WTC11 (cell line): ENCODE results near the gene OR52D1. TPM values are rescaled to one million over a fixed set of nuclear protein-coding genes. Genes with fewer than 3 reads are reported as not detected.

ENCODE experiments used
- ATAC-seq: fragments of 200-7000 bp; cut with Tn5 transposase; 2 replicates; pipeline ENCODE4 v1.10.0; 2021; ENCODE audit warnings: mild to moderate bottlenecking, moderate library complexity
- CTCF ChIA-PET: fragments of 300-600 bp; sonication (Branson Sonifier 250); formaldehyde crosslinking; loops from one replicate; lab custom pipeline; 2021; ENCODE audit warnings: antibody characterized with exemption; lab: Charles Lee
- POLR2A ChIA-PET: fragments of 350-600 bp; sonication (Branson Sonifier 250); formaldehyde crosslinking; loops from one replicate; lab custom pipeline; 2021; ENCODE audit warnings: antibody characterized with exemption; lab: Charles Lee
- DNase-seq: peaks from one replicate; pipeline ENCODE4 v3.0.0; 2021; ENCODE audit warnings: low spot score
- H3K27ac Mint-ChIP-seq: 2 replicates; pipeline ENCODE4 v1.8.0; 2021; ENCODE audit warnings: mixed read lengths
- H3K27me3 Mint-ChIP-seq: 2 replicates; pipeline ENCODE4 v1.8.0; 2021; ENCODE audit warnings: low read depth, mild to moderate bottlenecking, moderate library complexity, mixed read lengths
- H3K36me3 Mint-ChIP-seq: 2 replicates; pipeline ENCODE4 v1.8.0; 2021; ENCODE audit warnings: mixed read lengths
- H3K4me1 Mint-ChIP-seq: 2 replicates; pipeline ENCODE4 v1.8.0; 2022; ENCODE audit warnings: mixed read lengths
- H3K4me3 Mint-ChIP-seq: 2 replicates; pipeline ENCODE4 v1.8.0; 2021; ENCODE audit warnings: mild to moderate bottlenecking, moderate library complexity, mixed read lengths
- H3K9me3 Mint-ChIP-seq: 2 replicates; pipeline ENCODE4 v1.8.0; 2021; ENCODE audit warnings: mixed read lengths
- ATF1 ChIP-seq: sonication (generic); formaldehyde crosslinking; IDR thresholded peaks from 2 replicates; pipeline ENCODE4 v1.8.1; 2023; ENCODE audit warnings: mild to moderate bottlenecking, moderate library complexity, missing genetic modification reagents
- E2F1 ChIP-seq: sonication (generic); formaldehyde crosslinking; IDR thresholded peaks from 2 replicates; pipeline ENCODE4 v1.8.0; 2022; ENCODE audit warnings: mild to moderate bottlenecking, missing genetic modification reagents
- EMX1 ChIP-seq: fragments of 250-450 bp; sonication (Bioruptor Pico); IDR thresholded peaks from 2 replicates; pipeline ENCODE4 v1.8.0; 2021; ENCODE audit warnings: mild to moderate bottlenecking
- ERG ChIP-seq: fragments of 250-450 bp; sonication (Bioruptor Pico); IDR thresholded peaks from 2 replicates; pipeline ENCODE4 v1.8.0; 2021; ENCODE audit warnings: mild to moderate bottlenecking
- ETV6 ChIP-seq: sonication (generic); formaldehyde crosslinking; IDR thresholded peaks from 2 replicates; pipeline ENCODE4 v1.8.1; 2022; ENCODE audit warnings: mild to moderate bottlenecking, missing genetic modification reagents
- FOXJ3 ChIP-seq: sonication (generic); formaldehyde crosslinking; IDR thresholded peaks from 2 replicates; pipeline ENCODE4 v1.9.0; 2021; ENCODE audit warnings: missing genetic modification reagents, mild to moderate bottlenecking, borderline replicate concordance
- FOXP1 ChIP-seq: sonication (generic); formaldehyde crosslinking; IDR thresholded peaks from 2 replicates; pipeline ENCODE4 v1.8.0; 2022; ENCODE audit warnings: missing genetic modification reagents, mild to moderate bottlenecking, moderate library complexity, borderline replicate concordance
- GABPB1 ChIP-seq: sonication (generic); formaldehyde crosslinking; IDR thresholded peaks from 2 replicates; pipeline ENCODE4 v1.8.1; 2023; ENCODE audit warnings: mild to moderate bottlenecking, missing genetic modification reagents
- JAZF1 ChIP-seq: fragments of 250-450 bp; sonication (Bioruptor Pico); IDR thresholded peaks from 2 replicates; pipeline ENCODE4 v1.9.0; 2021; ENCODE audit warnings: moderate library complexity, mild to moderate bottlenecking, inconsistent platforms
- MXD4 ChIP-seq: fragments of 250-450 bp; sonication (Bioruptor Pico); IDR thresholded peaks from 2 replicates; pipeline ENCODE4 v1.8.0; 2021; ENCODE audit warnings: mild to moderate bottlenecking, moderate library complexity, borderline replicate concordance
- NR2C2 ChIP-seq: sonication (generic); formaldehyde crosslinking; IDR thresholded peaks from 2 replicates; pipeline ENCODE4 v1.8.0; 2022; ENCODE audit warnings: mild to moderate bottlenecking, missing genetic modification reagents
- RORB ChIP-seq: fragments of 250-450 bp; sonication (Bioruptor Pico); IDR thresholded peaks from 2 replicates; pipeline ENCODE4 v1.9.0; 2021; ENCODE audit warnings: mild to moderate bottlenecking
- STAT6 ChIP-seq: sonication (generic); formaldehyde crosslinking; conservative IDR thresholded peaks from 2 replicates; pipeline ENCODE4 v1.8.1; 2023; ENCODE audit warnings: mild to moderate bottlenecking, low read depth, missing genetic modification reagents, moderate library complexity
- TCF7 ChIP-seq: sonication (generic); formaldehyde crosslinking; IDR thresholded peaks from 2 replicates; pipeline ENCODE4 v1.8.0; 2022; ENCODE audit warnings: mild to moderate bottlenecking, low read depth, missing genetic modification reagents, moderate library complexity
- ZNF121 ChIP-seq: sonication (generic); formaldehyde crosslinking; IDR thresholded peaks from 2 replicates; pipeline ENCODE4 v1.8.0; 2023; ENCODE audit warnings: missing genetic modification reagents
- ZNF219 ChIP-seq: sonication (generic); formaldehyde crosslinking; IDR thresholded peaks from 2 replicates; pipeline ENCODE4 v1.8.0; 2023; ENCODE audit warnings: missing genetic modification reagents, mild to moderate bottlenecking, borderline replicate concordance
- ZNF423 ChIP-seq: fragments of 250-450 bp; sonication (Bioruptor Pico); IDR thresholded peaks from 2 replicates; pipeline ENCODE4 v2.1.2; 2022; ENCODE audit warnings: mild to moderate bottlenecking, moderate library complexity
- ZNF512 ChIP-seq: sonication (generic); formaldehyde crosslinking; IDR thresholded peaks from 2 replicates; pipeline ENCODE4 v1.8.1; 2022; ENCODE audit warnings: missing genetic modification reagents, borderline replicate concordance
- ZNF671 ChIP-seq: fragments of 250-450 bp; sonication (Bioruptor Pico); IDR thresholded peaks from 2 replicates; pipeline ENCODE4 v1.8.0; 2021; ENCODE audit warnings: mild to moderate bottlenecking
- total RNA-seq: library from RNA; stranded (reverse); gene quantifications from 3 replicates; pipeline ENCODE4 v1.2.3, GENCODE V29; 2021
- TF ChIP-seq, protein P1 (sequence below): sonication (generic); formaldehyde crosslinking; IDR thresholded peaks from 2 replicates; pipeline ENCODE4 v1.8.0; 2022; ENCODE audit warnings: mild to moderate bottlenecking, missing genetic modification reagents
- TF ChIP-seq, protein P2 (sequence below): fragments of 250-450 bp; sonication (Bioruptor Pico); IDR thresholded peaks from 2 replicates; pipeline ENCODE4 v1.9.0; 2021; ENCODE audit warnings: mild to moderate bottlenecking, borderline replicate concordance
- TF ChIP-seq, protein P3 (sequence below): sonication (generic); formaldehyde crosslinking; IDR thresholded peaks from 2 replicates; pipeline ENCODE4 v1.8.1; 2023; ENCODE audit warnings: mild to moderate bottlenecking, missing genetic modification reagents, moderate library complexity

Gene OR52D1
- total RNA-seq, 1 experiment from 2014 or later, result not detected

- peaks cover 14% of the 10 kb centered on the region for H3K4me1 Mint-ChIP-seq
- H3K4me3 Mint-ChIP-seq, result no peak overlapping the region
- ATAC-seq (no peak), DNase-seq (no peak)
- TF ChIP-seq EMX1 (CRISPR knock-in tag) (no peak), ZNF219 (CRISPR knock-in tag) (no peak), GABPB1 (no peak)
- no peak overlapping the region for H3K27ac Mint-ChIP-seq
- POLR2A ChIA-PET, result no interaction called here
- peaks cover 16% of the 10 kb centered on the region for H3K9me3 Mint-ChIP-seq
- CTCF ChIA-PET, result no interaction called here
- H3K36me3 Mint-ChIP-seq, result no peaks in the 10 kb centered on the region
- H3K27me3 Mint-ChIP-seq, result peaks cover 44% of the 10 kb centered on the region
These were observed 39.2 kb downstream of the OR52D1 start for GRCh38 chr11:5527716-5528115.

DNA sequence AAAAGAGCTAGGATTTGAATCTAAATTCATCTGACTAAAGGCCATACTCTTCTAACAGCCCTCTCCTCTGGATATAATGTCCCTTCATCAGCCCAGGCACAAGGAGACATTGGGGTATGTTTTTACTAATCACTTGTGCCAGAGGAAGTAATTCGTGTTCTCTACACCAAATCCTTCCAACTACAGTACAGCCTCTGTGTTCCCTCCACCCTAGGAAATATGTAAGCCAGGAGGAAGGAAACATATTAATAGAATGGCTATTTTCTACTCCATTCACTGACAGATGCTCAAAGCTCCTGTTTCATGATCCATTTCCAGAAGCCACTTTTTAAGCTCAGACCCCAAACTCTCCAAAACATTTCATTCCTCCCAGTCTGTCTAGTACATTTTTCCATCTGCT lies 40.0 kb downstream of the OR52D1 start:
- CTCF ChIA-PET, result no interaction called here
- POLR2A ChIA-PET, result no interaction called here
- no peak overlapping the region for H3K4me3 Mint-ChIP-seq
- no peaks in the 10 kb centered on the region for H3K36me3 Mint-ChIP-seq
- H3K4me1 Mint-ChIP-seq, result peaks cover 14% of the 10 kb centered on the region
- peaks cover 38% of the 10 kb centered on the region for H3K27me3 Mint-ChIP-seq
- DNase-seq, result no peak
- ATAC-seq, result no peak
- H3K9me3 Mint-ChIP-seq, result peaks cover 15% of the 10 kb centered on the region
- H3K27ac Mint-ChIP-seq, result no peak overlapping the region
- TF ChIP-seq, protein P1, sequence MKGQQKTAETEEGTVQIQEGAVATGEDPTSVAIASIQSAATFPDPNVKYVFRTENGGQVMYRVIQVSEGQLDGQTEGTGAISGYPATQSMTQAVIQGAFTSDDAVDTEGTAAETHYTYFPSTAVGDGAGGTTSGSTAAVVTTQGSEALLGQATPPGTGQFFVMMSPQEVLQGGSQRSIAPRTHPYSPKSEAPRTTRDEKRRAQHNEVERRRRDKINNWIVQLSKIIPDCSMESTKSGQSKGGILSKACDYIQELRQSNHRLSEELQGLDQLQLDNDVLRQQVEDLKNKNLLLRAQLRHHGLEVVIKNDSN (CRISPR knock-in tag), result no peak
- TF ChIP-seq STAT6 (no peak), NR2C2 (CRISPR knock-in tag) (no peak), FOXP1 (CRISPR knock-in tag) (no peak), ATF1 (CRISPR knock-in tag) (no peak), ZNF121 (no peak), RORB (CRISPR knock-in tag) (no peak), ERG (CRISPR knock-in tag) (no peak), FOXJ3 (CRISPR knock-in tag) (no peak), ETV6 (CRISPR knock-in tag) (no peak), MXD4 (CRISPR knock-in tag) (no peak), TCF7 (CRISPR knock-in tag) (no peak), ZNF671 (no peak), ZNF423 (CRISPR knock-in tag) (no peak), ZNF512 (CRISPR knock-in tag) (no peak), JAZF1 (no peak), E2F1 (CRISPR knock-in tag) (no peak)
- TF ChIP-seq, protein P2, sequence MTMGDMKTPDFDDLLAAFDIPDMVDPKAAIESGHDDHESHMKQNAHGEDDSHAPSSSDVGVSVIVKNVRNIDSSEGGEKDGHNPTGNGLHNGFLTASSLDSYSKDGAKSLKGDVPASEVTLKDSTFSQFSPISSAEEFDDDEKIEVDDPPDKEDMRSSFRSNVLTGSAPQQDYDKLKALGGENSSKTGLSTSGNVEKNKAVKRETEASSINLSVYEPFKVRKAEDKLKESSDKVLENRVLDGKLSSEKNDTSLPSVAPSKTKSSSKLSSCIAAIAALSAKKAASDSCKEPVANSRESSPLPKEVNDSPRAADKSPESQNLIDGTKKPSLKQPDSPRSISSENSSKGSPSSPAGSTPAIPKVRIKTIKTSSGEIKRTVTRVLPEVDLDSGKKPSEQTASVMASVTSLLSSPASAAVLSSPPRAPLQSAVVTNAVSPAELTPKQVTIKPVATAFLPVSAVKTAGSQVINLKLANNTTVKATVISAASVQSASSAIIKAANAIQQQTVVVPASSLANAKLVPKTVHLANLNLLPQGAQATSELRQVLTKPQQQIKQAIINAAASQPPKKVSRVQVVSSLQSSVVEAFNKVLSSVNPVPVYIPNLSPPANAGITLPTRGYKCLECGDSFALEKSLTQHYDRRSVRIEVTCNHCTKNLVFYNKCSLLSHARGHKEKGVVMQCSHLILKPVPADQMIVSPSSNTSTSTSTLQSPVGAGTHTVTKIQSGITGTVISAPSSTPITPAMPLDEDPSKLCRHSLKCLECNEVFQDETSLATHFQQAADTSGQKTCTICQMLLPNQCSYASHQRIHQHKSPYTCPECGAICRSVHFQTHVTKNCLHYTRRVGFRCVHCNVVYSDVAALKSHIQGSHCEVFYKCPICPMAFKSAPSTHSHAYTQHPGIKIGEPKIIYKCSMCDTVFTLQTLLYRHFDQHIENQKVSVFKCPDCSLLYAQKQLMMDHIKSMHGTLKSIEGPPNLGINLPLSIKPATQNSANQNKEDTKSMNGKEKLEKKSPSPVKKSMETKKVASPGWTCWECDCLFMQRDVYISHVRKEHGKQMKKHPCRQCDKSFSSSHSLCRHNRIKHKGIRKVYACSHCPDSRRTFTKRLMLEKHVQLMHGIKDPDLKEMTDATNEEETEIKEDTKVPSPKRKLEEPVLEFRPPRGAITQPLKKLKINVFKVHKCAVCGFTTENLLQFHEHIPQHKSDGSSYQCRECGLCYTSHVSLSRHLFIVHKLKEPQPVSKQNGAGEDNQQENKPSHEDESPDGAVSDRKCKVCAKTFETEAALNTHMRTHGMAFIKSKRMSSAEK (CRISPR knock-in tag), result no peak
- TF ChIP-seq, protein P3, sequence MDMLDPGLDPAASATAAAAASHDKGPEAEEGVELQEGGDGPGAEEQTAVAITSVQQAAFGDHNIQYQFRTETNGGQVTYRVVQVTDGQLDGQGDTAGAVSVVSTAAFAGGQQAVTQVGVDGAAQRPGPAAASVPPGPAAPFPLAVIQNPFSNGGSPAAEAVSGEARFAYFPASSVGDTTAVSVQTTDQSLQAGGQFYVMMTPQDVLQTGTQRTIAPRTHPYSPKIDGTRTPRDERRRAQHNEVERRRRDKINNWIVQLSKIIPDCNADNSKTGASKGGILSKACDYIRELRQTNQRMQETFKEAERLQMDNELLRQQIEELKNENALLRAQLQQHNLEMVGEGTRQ (CRISPR knock-in tag), result no peak
